ENCODE results near the gene APBA2. TPM values are rescaled to one million over a fixed set of nuclear protein-coding genes. Genes with fewer than 3 reads are reported as not detected.

Gene APBA2
- total and polyA plus RNA-seq, 8 donors, result 0.45 to 13.3 (median 2.0) TPM; not detected in 1

DNA sequence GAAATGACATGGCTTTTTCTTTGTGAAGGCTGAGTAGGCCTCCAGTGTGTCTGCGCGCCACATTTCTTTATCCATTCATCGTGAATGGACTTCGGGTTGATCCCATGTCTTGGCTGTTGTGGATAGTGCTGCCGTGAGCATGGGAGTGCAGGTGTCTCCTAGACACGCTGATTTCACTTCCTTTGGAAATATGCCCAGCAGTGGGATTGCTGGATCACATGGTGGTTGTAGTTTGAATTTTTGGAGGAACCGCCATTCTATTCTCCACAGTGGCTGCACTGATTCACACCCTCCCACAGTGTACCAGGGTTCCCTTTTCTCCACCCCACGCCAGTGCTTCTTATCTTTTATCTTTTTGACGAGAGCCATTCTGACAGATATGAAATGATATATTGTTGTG lies 212.2 kb downstream of the APBA2 start:
- intact Hi-C loops (cut with DNase I; ENCODE audit: low total_unique reads), result no loop called here
- DNase-seq, result no peak
- Histone ChIP-seq H3K36me3 (no peaks in the 10 kb centered on the region), H3K4me1 (no peaks in the 10 kb centered on the region), H3K9me3 (no peaks in the 10 kb centered on the region), H3K4me3 (no peak overlapping the region), H3K27me3 (peaks cover 0 to 2% (median 0%) of the 10 kb centered on the region in 3 donors), H3K27ac (no peak overlapping the region)
- TF ChIP-seq POLR2AphosphoS5 (IDR thresholded peaks at IDR 0.05) (no peak), POLR2A (IDR thresholded peaks at IDR 0.05) (no peak)
- WGBS, 5 donors, result 76 to 81% (median 80%) methylated on average over 9 of the region's 9 CpGs

DNA sequence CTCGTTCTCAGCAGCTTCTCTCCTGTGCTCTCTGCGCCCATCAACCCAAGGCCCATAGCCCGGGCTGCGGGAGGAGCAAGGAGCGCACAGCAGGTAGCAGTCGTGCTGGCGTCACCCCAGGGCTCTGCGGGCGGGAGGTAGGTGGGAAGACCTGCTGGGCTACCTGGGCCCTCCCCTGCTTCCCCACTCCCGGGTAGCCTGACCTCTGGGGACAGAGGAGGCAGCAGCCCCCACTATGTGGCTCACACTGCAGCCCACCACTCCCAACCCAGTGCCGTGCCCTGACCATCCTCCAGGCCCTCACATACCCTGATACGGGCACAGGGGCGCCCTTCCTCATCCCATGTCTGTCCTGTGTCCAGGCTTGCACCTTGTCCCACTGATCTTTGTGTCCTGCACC lies 212.9 kb downstream of the APBA2 start:
- TF ChIP-seq POLR2AphosphoS5 (IDR thresholded peaks at IDR 0.05) (no peak), POLR2A (IDR thresholded peaks at IDR 0.05) (no peak), EP300 (IDR thresholded peaks at IDR 0.05) (no peak)
- TF ChIP-seq, protein P1, sequence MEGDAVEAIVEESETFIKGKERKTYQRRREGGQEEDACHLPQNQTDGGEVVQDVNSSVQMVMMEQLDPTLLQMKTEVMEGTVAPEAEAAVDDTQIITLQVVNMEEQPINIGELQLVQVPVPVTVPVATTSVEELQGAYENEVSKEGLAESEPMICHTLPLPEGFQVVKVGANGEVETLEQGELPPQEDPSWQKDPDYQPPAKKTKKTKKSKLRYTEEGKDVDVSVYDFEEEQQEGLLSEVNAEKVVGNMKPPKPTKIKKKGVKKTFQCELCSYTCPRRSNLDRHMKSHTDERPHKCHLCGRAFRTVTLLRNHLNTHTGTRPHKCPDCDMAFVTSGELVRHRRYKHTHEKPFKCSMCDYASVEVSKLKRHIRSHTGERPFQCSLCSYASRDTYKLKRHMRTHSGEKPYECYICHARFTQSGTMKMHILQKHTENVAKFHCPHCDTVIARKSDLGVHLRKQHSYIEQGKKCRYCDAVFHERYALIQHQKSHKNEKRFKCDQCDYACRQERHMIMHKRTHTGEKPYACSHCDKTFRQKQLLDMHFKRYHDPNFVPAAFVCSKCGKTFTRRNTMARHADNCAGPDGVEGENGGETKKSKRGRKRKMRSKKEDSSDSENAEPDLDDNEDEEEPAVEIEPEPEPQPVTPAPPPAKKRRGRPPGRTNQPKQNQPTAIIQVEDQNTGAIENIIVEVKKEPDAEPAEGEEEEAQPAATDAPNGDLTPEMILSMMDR (IDR thresholded peaks at IDR 0.05), result no peak
- no peaks in the 10 kb centered on the region for H3K36me3 ChIP-seq
- no peaks in the 10 kb centered on the region for H3K9me3 ChIP-seq
- H3K27me3 ChIP-seq, result peaks cover 0 to 9% (median 4%) of the 10 kb centered on the region in 3 donors
- H3K4me1 ChIP-seq, result peaks cover 0 to 7% (median 4%) of the 10 kb centered on the region in 4 donors
- no peak overlapping the region for H3K4me3 ChIP-seq
- intact Hi-C loops (cut with DNase I; ENCODE audit: low total_unique reads), result no loop called here
- DNase-seq, result no peak
- WGBS, 5 donors, result 73 to 93% (median 82%) methylated on average over 10 to 13 of the region's 13 CpGs
- no peak overlapping the region for H3K27ac ChIP-seq

DNA sequence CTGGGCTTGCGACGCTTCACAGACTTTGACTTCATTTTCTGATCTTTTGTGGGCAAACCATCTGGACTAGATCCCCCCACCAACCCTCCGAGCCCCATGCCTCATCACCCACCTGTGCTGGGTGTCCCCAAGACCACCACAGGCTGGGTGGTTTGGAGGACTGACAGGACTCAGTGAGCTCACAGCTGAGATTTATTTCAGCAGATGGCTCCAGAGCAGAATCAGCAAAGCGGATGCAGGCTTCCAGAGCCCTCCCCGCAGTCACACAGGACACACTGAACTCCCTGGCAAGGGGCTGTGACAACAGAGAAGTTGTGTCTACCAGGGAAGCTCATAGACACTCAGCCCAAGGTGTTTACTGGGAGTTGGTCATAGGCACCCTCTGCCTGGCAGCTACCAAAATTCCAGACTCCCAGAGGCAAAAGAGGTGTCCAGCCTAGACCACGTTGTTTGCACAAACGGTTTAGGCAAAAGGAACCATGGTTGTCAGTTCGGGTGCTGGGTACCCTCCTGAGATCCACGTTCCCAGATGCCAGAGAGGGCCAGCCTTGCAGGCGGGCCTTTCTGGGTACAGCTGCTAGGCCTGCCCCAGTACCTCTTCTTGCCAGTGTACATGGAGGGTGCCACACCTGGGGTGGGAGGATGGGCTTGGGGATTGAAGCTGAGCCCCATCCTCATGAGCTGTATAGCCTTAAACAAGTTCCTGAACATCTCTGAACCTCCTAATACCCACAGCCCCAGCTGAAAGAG lies 213.5 kb downstream of the APBA2 start:
- Histone ChIP-seq H3K27me3 (peaks cover 0 to 15% (median 8%) of the 10 kb centered on the region in 3 donors), H3K27ac (no peak overlapping the region), H3K4me3 (no peak overlapping the region), H3K9me3 (no peaks in the 10 kb centered on the region), H3K36me3 (no peaks in the 10 kb centered on the region), H3K4me1 (peaks cover 0 to 11% (median 8%) of the 10 kb centered on the region in 4 donors)
- DNase-seq, result no peak
- 88 to 92% (median 89%) methylated on average over 9 to 10 of the region's 10 CpGs for WGBS, 5 donors
- TF ChIP-seq EP300 (IDR thresholded peaks at IDR 0.05), result no peak
- TF ChIP-seq POLR2AphosphoS5 (IDR thresholded peaks at IDR 0.05), result no peak
- TF ChIP-seq POLR2A (IDR thresholded peaks at IDR 0.05), result no peak
- TF ChIP-seq, protein P1 (IDR thresholded peaks at IDR 0.05), result no peak
- intact Hi-C loops (cut with DNase I; ENCODE audit: low total_unique reads), result no loop called here

DNA sequence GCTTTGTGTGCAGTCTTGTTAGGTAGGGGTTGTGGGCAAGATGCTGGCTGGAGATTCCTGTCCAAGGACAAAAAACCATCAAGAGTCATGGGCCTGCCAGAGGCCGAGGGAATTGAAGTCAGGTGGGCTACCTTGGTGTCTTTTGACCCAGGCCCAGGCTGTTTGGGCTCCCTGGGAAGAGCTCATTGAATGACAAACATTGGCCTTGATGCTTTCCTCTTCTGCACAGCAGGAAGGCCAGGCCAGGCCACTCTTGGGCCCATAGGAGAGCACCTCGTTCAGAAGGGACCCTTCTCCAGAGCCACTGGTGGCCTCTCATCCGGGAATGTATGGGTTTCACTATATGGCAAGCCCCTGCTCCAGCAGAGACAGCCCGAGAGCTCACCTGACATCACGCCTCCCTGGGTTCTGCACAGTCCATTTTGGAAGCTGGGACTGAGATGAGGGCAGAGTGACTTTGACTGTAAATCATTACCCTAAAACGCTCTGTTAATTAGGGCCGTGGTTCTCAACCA lies 214.8 kb downstream of the APBA2 start:
- TF ChIP-seq, protein P1 (IDR thresholded peaks at IDR 0.05), result no peak
- TF ChIP-seq EP300 (IDR thresholded peaks at IDR 0.05) (no peak), POLR2A (IDR thresholded peaks at IDR 0.05) (no peak), POLR2AphosphoS5 (IDR thresholded peaks at IDR 0.05) (no peak)
- no peak overlapping the region for H3K27ac ChIP-seq
- no peaks in the 10 kb centered on the region for H3K36me3 ChIP-seq
- H3K27me3 ChIP-seq, result peaks cover 0 to 16% (median 8%) of the 10 kb centered on the region in 3 donors
- intact Hi-C loops (cut with DNase I; ENCODE audit: low total_unique reads), result no loop called here
- H3K4me3 ChIP-seq, result no peak overlapping the region
- H3K9me3 ChIP-seq, result no peaks in the 10 kb centered on the region
- WGBS, 5 donors, result 63 to 75% (median 75%) methylated on average over 6 to 7 of the region's 7 CpGs
- DNase-seq, result no peak
- H3K4me1 ChIP-seq, result peaks cover 0 to 11% (median 8%) of the 10 kb centered on the region in 4 donors

DNA sequence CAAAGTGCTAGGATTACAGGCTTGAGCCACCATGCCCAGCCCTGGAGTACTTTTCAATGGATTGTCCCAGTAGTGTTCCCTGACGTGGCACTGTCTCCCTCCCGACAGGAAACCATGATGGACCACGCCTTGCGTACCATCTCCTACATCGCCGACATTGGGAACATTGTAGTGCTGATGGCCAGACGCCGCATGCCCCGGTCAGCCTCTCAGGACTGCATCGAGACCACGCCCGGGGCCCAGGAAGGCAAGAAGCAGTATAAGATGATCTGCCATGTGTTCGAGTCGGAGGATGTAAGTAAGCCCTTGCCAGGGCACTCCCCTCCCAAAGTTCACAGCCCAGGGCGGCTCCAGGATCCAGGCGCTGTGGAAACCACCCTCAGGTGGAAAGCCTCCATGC lies 215.7 kb downstream of the APBA2 start:
- no peak for TF ChIP-seq EP300 (IDR thresholded peaks at IDR 0.05)
- TF ChIP-seq, protein P1 (IDR thresholded peaks at IDR 0.05), result no peak
- TF ChIP-seq POLR2AphosphoS5 (IDR thresholded peaks at IDR 0.05), result no peak
- no peak for TF ChIP-seq POLR2A (IDR thresholded peaks at IDR 0.05)
- H3K36me3 ChIP-seq, result no peaks in the 10 kb centered on the region
- H3K27ac ChIP-seq, result no peak overlapping the region
- 90 to 93% (median 91%) methylated on average over 16 of the region's 16 CpGs for WGBS, 5 donors
- H3K27me3 ChIP-seq, result peaks cover 0 to 16% (median 8%) of the 10 kb centered on the region in 3 donors
- DNase-seq, result no peak
- no peaks in the 10 kb centered on the region for H3K9me3 ChIP-seq
- no peak overlapping the region for H3K4me3 ChIP-seq
- intact Hi-C loops (cut with DNase I; ENCODE audit: low total_unique reads), result no loop called here
- H3K4me1 ChIP-seq, result peaks cover 0 to 11% (median 8%) of the 10 kb centered on the region in 4 donors

Data from stomach (tissue), 9 donors.